GM19438 (cell line): Measurements from ENCODE around the gene ID3.
"Not testable (repeated sequence)": the region's sequence is repeated elsewhere in the genome, so short reads cannot be mapped to it uniquely, and the experiment has no call there.

ENCODE experiments used
- ATAC-seq: cut with Tn5 transposase; IDR thresholded peaks from one replicate; pipeline ENCODE4 v1.9.1; 2021; ENCODE audit warnings: low read depth; ENCODE audit not compliant: unreplicated experiment

The ID3 gene

DNA sequence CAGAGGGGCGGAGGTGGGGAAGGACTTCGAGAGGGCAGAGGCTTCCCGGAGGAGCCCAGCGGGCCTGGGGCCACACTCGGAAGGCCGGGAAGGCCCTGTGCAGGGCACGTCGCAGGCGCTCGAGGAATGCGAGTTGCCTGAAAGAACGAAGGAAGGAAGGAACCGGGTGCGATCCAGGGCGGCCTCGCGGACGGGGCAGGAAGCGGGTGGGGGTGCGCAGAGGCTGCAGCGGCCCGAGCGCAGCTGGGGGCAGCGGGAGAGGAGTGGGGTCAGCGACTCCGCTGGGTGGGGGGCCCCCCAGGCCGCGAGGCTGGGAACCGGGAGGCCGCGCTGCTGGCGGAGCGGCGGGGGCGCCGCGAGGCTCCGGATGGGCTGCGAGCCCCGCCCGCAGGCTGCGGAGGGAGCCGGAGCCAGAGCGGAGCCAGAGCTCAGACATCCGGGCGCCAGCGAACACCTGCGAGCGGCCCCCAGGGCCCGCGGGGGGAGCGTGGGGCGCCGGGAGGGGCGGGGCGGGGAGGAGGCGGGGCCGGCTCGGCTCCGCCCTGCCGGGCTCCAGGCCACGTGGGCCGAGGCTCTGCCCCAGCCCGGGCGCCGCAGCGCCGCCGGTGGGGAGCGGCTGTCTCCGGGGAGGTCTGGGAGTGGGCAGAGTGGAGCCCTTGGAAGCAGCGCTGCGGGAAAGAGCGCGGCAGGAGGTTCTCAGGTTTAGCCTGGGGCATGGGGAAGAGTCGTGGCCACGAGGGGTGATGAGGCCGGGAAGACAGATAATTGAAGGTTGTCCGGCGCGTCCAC is 4.6 kb downstream of the ID3 start:
- peak; percentile 51 for ATAC-seq

DNA sequence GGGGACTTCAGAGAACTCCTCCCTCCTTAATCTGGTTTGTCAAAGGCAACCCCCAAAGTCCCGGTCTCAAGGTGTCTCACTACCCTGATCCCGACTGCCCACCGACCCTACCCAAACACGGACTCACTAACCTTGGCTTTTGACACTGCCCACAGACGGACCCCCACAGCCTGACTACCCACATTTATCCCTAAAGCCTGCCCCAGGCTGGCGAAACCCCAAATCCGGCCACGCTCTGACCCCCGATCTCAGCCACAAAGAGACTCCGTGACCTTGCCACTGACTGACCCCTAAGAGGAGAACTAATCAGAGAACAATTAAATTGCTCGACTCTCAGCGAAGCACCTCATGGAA is 5.2 kb downstream of the ID3 start:
- no peak for ATAC-seq

DNA sequence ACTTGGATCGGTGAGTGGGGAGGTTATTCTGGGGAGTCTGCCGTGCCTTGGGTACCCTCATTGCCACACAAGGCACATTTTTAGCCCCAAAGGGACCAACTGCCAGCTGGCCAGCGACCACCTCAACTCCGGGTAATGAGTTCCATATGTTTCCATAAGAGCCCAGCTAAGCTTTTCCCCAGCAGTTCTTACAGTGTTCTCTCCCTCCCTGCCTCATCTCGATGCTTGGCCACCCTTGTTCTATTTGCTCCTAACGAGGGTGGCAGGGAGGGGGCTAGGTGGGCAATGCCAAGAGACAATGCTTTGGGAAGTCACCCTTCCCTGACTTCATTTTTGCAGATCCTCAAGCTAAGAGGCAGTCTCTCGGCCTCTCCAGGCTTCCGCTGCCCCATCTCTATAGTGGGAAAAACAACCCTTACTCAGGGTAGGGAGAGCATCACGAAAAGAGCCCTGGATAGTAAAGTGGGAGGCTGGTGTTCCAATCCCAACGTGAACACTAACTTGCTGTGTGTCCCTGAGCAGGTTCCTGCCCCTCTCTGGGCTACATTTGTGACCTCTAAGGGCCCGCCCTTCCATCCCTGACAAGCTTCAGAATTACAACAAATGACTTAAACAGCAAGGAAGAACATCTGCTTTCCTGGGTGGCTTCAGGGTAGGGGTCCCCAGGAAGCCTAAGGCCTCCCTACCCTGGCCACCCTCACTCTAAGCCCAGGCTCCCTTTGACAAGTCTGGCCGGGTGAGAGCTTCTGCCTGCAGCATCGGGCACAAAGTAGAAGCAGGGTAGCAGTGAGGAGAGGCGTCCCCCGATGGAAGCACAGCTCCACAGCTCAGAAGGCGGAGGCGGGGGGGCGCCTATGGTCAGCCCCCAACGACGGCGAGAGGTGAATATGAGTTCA is 5.8 kb downstream of the ID3 start:
- ATAC-seq: no peak

DNA sequence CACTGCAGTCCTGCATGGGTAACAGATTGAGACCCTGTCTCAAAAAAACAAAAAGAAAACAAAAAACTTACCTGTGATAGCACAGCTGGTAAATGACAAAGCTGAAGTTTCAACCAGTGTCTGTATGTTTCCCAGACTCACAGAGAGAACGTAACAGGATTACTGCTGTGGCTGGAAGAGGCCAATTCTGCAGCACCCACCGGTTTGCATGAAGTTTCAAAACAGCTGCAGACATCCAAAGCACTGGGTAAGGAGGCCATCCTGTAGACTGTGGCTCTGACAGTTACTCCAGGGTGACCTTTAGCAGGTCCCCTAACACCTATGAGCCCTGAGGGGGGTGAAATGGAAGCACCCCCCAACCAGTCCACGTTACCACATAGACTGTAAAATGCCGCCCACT is 7.5 kb downstream of the ID3 start:
- ATAC-seq: no peak

DNA sequence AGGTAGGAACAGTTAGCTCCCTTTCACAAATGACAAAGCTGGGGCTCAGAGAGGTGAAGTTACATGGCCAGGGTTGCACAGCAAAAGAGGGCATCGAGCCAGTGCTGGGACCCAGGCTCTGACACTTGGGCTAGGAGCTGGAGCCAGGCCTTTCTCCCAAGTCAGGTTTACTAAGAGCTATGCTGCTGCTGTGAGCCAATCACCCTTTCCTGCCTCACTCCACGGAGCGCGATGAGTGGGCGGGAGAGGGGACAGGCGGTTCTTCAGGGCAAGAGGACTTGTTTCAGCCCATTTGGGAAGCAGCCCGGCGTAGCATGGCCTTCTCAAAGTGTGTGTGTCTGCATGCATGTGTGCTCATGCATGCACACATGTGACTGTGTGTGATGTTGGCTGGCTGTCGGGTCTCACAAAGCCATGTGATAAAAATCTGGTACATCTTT is 10.6 kb downstream of the ID3 start:
- ATAC-seq: no peak

DNA sequence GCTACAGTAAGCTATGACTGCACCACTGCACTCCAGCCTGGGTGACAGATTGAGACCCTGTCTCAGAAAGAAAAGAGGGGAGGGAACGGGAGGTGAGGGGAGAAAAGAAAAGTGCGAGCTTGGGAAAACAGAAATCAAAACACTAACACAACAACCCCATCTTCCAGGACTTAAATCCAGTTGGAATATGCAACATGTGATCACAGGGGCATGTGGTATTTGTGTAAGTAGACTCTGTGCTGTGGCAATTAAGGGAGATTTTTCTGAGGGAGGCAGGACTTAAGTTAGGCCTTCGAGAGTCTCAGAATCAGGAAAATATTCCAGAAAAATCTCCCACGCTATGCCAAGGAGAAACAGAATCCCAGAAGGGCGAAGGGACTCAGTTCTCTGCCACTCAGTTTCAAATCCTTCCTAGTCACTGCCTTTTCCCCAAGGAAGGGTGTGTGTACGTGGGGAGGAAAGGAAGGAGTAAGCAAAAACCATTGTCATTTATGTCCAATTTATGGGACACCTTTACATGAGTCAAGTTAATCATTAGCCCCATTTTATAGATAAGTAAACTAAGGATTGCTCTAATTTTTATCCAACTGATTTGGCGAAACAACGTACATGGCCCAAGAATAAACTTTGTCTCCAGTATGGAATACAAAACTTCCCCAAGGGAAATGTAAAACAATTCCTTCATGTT is 12.3 kb downstream of the ID3 start:
- ATAC-seq: no peak

DNA sequence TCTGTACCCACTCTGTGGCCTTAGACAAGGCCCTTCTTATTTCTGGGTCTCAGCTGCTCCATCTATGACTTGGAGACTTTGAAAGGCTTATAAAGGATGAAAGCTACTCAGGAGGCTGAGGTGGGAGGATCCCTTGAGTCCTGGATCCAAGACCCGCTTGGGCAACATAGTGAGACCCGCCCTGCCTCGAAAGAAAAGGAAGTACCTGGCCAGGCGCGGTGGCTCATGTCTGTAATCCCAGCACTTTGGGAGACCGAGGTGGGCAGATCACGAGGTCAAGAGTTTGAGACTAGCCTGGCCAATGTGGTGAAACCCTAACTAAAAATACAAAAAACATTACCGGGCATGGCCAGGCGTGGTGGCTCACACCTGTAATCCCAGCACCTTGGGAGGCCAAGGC is 13.4 kb downstream of the ID3 start:
- ATAC-seq: no peak

DNA sequence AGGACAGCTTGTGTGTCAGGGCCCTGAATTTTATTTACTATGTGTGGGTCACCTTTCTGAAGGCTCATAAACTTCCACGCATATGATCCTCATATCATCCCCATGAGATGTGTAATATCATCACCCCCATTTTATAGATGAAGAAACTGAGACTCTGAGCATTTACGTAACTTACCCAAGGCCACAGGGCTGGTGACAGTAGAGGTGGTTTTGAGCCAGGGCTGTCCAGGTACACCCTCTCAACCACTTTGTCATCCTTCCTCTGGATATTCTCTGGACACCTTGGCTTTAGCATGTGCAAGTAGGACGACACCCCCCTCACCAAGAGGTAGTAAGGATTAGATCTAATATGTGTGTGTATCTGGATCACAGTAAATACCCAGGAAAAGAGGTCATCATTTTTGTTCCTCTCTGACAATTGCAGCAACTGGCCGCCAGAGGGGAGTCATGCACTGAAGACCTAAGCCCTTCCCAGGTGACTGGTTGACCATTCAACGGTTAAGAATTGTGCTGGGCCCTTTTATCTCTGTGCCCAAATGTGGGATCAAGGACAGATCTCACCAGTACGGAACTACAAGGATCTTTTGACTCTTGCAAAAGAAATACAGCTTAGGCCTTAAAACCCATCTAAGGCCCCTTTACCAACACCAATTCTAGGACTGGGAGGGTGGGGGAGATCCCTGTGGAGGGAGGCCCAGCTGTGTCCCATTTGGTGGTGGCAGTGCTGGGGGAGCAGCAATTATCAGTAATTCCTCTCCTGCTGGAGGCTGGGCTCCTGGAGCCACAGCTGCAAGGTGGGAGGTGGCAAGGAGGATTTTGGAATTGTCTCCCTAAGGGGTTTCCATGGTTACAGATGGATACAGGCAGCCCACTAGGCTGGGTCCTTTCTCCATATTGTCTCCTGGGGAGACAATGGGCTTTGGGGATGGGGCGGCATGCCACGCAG is 14.6 kb downstream of the ID3 start:
- ATAC-seq: no peak

DNA sequence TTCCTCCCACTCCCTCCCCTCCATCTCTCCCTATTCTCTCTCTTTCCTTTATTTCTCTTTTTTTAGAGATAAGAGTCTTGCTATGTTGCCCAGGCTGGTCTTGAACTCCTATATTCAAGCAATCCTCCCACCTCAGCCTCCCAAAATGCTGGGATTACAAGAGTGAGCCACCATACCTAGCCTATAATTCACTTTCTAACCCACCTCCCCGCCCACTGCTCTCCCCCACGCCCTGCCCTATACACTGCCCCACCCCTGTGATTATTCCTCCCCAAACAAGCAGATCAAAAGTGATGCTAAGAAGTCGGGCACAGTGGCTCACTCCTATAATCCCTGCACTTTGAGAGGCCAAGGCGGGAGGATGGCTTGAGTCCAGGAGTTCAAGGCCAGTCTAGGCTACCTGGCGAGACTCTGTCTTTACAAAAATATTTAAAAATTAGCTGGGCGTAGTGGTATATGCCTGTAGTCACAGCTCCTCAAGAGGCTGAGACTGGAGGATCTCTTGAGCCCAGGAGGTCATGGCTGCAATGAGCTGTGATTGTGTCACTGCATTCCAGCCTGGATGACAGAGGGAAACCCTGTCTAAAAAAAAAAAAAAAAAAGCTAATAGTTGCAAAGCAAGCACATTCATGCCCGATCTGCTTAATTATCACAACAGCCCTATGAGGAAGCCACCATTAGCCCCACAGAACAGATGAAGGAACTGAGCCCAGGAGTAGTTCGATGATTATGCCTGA is 15.4 kb downstream of the ID3 start:
- no peak for ATAC-seq

DNA sequence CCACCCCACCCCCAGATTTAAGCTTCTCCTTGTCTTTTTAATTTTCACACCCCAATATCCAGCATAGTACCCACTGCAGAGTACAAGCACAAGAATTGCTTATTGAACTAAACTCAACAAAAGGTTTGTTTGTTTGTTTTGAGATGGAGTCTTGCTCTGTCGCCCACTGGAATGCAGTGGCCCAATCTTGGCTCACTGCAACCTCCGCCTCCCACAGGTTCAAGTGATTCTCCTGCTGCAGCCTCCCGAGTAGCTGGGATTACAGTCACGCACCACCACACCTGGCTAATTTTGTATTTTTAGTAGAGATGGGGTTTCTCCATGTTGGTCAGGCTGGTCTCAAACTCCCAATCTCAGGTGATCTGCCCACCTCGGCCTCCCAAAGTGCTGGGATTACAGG is 16.4 kb downstream of the ID3 start:
- not testable (repeated sequence) for ATAC-seq

DNA sequence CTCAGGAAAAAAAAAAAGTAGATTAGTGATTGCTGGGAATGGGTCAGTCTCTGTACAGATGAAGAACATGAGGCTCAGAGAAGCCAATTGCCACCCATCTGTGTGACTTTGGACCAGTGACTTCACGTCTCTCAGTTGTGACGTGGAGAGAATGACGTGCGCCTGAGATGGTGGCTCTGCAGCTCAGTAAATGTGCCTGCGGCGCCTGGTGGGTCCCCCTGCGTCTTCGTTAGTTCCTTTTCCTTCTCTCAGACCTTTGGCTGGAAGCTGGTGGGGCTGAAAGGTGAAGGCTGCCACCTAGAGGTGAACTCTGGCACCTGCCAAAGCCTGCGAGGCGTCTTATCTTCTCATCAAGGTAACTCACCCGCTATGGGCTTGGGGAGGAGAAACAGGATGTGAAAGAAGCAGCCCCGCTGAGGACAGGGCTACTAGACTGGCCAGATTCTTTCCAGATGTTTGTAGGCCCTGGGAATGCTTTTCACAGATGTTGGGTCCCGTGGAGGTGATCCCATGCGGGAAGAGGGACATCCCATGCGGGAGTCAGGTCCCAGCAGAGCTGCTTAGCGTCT is 19.5 kb downstream of the ID3 start:
- ATAC-seq: peak; percentile 76

DNA sequence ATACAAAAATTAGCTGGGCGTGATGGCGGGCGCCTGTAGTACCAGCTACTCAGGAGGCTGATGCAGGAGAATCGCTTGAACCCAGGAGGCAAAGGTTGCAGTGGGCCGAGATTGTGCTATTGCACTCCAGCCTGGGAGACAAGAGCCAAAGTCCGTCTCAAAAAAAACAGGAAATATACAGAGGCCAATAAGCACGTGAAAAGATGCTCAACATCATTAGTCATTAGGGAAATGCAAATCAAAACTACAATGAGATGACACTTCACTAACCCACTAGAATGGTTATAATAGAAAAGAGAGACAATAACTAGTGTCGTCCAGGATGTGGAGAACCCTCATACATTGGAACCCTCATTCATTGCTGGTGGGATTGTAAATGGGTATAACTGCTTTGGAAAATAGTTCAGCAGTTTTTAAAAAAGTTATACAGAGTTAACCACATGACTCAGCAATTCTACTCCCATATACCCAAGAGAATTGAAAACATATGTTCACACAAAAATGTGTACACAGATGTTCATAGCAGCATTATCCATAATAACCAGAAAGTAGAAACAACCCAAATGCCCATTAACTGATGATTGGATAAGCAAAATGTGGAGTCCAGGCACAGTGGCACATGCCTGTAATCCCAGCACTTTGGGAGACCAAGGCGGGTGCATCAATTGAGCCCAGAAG is 21.9 kb downstream of the ID3 start:
- ATAC-seq: no peak

DNA sequence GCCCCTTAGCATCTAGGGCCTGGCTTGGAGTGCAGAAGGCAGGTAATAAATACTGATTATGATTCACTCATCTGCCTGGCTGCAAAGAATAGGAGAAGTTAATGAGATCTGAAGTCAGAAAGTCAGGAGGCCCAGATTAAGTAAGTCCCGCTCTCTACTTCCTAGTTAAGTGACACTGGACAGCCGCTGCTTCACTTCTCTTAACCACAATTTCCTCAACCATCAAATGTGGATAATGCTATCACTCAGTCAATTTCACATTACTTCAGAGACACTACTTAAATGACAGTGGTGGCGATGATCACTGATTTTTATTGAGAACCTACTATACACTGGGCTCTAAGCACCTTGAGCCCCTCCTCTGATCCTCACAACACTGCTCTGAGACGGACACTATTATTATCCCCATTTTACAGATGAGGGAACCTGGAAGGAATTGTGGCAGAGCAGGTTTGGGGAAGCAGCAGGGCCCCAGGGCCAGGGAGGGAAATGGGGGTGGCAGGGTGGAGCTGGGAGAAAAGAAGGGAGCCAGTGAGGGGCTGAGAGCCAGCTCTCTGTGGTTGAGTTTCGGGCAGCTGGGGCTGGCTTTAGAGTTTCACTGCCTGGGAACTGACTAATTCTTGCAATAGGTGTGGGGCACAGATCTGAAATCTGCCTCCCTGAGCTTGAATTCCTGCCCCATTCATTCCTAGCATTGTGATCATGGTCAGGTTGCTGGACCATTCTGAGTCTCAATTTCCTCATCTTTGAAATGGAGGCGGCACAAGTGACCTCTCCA is 25.9 kb downstream of the ID3 start:
- no peak for ATAC-seq

DNA sequence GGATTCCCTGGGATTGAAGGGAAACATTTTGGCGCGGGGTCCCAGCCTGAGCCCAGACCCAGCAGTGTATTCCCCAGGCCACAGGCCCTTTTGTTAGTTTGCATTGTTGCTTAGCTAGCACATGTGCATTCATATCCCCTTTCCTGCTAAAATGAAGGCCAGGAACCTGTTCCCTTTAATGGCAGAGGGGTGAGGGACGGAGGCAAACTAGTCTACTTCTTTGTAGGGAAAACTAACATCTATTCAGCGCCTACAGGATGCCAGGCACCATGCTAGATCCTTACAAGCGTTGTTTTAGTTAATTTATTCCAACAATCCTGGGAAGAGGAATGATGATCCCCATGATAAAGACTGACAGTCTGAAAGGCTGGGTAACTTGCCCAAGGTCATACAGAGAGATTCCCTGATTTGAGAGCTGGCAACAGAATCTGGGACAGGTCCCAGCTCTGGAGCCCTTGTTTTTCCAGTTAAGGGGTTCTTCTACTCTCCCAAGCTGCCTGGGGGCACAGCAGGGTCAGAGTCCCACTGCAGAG is 27.7 kb downstream of the ID3 start:
- no peak for ATAC-seq

DNA sequence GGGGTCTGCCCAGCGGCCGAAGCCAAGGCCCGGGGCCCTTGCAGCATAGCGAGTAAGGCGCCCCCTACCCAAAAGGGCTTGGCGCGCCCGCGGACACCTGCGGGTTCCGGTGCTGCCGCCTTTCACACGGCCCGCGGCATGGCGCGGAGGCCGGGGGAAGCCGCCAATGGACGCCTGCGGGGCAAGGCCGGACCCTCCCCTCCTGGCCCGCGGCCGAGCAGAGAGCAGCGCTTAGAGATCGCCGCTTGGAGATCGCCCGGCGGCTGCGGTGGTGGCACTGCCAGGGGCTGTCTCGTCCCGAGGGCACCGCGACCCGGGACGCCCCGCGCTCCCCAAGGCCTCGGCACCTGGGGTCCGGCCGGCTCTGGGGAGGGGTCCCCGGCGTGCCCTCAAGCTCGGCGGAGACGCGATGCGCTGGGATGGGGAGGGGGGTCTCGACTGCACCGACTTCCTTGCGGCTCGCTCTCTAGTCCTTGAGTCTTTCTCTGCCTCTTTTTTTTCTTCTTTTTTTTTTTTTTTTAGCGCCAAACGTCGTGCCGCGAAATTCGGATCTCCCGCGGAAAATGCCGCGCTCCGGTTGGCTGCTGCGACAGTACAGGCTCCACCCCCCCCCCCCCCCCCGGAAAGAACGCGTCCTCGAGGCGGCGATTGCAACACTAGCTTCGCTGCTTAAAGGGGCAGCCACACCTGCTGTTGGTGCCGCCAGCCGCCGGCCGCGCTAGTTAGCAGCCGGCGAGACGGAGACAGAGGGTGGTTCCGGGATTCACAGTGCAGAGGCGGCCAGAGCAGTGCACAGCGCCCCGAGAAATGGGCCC is 28.3 kb downstream of the ID3 start, which contains the start of gene E2F2:
TSS of gene E2F2 (minus strand) at position 487 of the 815 bp plus-strand sequence. CDS start at position 47, 440 bp downstream.
- no peak for ATAC-seq

DNA sequence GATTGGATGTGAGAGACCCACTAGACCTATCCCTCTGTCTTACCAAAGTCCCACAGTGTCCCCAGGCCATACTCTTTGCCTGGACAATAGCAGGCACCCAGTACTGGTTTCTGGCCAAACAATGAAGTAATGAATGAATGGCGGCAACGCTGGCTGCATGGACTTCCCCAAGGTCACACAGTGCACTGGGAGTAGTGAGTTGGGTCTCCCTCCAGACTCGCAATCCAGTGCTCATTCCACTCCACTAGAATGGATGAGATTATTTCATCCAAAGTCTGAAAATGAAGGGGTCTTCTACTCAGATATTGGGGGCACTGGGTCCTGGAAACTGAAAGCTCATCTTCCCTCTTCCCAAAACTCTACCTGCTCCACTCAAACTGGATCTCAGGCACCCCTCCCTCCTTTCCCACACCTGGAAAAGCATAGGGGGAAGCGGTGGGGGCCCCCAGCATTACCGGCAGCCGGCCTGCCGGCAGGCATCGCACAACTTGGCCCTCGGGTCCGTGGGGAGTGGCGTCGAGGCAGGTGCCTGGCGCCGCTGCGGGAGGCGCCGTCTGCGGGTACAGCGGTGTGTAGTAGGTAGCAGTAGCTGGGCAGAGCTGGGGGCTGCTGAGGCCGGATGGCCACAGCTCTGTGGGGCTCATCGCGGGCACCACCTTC is 29.1 kb downstream of the ID3 start:
- ATAC-seq: no peak
